ENCODE measurements around the gene SPINK8.

Gene SPINK8

GRCh38 chr3:48356419-48356818, 23.0 kb upstream of the SPINK8 start:
- no peaks in the 10 kb centered on the region for H3K9me3 ChIP-seq (ENCODE audit: control insufficient read depth, insufficient read depth, low read depth, low read length)
- CTCF ChIA-PET = no interaction called here
- POLR2A ChIA-PET = no interaction called here
- no peaks in the 10 kb centered on the region for H3K36me3 ChIP-seq (ENCODE audit: control insufficient read depth in 2 of 2, insufficient read depth in 1 of 2, low read length in 2 of 2)
- no peak overlapping the region for H3K4me3 ChIP-seq (ENCODE audit: low read depth, low read length)
- TF ChIP-seq ZNF423 (tag by site-specific recombination; IDR thresholded peaks at IDR 0.05) = no peak
- H3K27ac ChIP-seq (ENCODE audit: extremely low read depth, low read depth, low read length) = no peak overlapping the region
- no peaks in the 10 kb centered on the region for H3K4me1 ChIP-seq (ENCODE audit: control insufficient read depth, insufficient read depth, low read length)

DNA sequence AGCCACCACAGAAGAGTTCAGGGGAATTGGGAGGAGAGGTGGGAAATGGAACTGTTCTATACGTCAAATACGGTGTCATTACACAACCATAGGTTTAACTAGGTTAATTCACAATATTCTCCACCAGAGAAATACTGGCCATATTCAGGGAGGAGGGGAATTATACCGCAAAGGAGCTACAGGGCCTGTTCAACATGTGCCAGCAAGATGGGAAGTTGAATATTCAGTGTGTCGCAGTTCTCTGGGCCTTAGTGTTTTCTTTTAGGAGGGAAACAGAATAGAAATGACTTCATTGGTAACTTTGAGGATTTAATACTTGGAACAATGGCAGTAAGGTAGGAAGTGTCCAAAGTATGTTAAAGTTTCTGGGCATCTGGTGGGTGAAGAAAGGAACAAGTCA, 20.5 kb upstream of the SPINK8 start:
- POLR2A ChIA-PET = no interaction called here
- TF ChIP-seq, protein P1, sequence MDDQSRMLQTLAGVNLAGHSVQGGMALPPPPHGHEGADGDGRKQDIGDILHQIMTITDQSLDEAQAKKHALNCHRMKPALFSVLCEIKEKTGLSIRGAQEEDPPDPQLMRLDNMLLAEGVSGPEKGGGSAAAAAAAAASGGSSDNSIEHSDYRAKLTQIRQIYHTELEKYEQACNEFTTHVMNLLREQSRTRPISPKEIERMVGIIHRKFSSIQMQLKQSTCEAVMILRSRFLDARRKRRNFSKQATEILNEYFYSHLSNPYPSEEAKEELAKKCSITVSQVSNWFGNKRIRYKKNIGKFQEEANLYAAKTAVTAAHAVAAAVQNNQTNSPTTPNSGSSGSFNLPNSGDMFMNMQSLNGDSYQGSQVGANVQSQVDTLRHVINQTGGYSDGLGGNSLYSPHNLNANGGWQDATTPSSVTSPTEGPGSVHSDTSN (CRISPR knock-in tag; IDR thresholded peaks at IDR 0.05) = no peak
- TF ChIP-seq ZNF248 (tag by site-specific recombination; IDR thresholded peaks at IDR 0.05) (no peak), ZBTB1 (tag by site-specific recombination; IDR thresholded peaks at IDR 0.05) (no peak), ZNF830 (tag by site-specific recombination; IDR thresholded peaks at IDR 0.05; ENCODE audit: low read depth) (no peak)
- TF ChIP-seq, protein P2, sequence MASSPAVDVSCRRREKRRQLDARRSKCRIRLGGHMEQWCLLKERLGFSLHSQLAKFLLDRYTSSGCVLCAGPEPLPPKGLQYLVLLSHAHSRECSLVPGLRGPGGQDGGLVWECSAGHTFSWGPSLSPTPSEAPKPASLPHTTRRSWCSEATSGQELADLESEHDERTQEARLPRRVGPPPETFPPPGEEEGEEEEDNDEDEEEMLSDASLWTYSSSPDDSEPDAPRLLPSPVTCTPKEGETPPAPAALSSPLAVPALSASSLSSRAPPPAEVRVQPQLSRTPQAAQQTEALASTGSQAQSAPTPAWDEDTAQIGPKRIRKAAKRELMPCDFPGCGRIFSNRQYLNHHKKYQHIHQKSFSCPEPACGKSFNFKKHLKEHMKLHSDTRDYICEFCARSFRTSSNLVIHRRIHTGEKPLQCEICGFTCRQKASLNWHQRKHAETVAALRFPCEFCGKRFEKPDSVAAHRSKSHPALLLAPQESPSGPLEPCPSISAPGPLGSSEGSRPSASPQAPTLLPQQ (tag by site-specific recombination; IDR thresholded peaks at IDR 0.05) = no peak
- Histone ChIP-seq H3K4me1 (ENCODE audit: control insufficient read depth, insufficient read depth, low read length) (no peaks in the 10 kb centered on the region), H3K36me3 (ENCODE audit: control insufficient read depth in 2 of 2, insufficient read depth in 1 of 2, low read length in 2 of 2) (no peaks in the 10 kb centered on the region), H3K9me3 (ENCODE audit: control insufficient read depth, insufficient read depth, low read depth, low read length) (no peaks in the 10 kb centered on the region), H3K27ac (ENCODE audit: extremely low read depth, low read depth, low read length) (no peak overlapping the region), H3K4me3 (ENCODE audit: low read depth, low read length) (no peak overlapping the region)
- CTCF ChIA-PET = no interaction called here

GRCh38 chr3:48352546-48352945, 19.1 kb upstream of the SPINK8 start:
- CTCF ChIA-PET = no interaction called here
- Histone ChIP-seq H3K4me3 (ENCODE audit: low read depth, low read length) (no peak overlapping the region), H3K4me1 (ENCODE audit: control insufficient read depth, insufficient read depth, low read length) (no peaks in the 10 kb centered on the region), H3K36me3 (ENCODE audit: control insufficient read depth in 2 of 2, insufficient read depth in 1 of 2, low read length in 2 of 2) (no peaks in the 10 kb centered on the region), H3K9me3 (ENCODE audit: control insufficient read depth, insufficient read depth, low read depth, low read length) (no peaks in the 10 kb centered on the region), H3K27ac (ENCODE audit: extremely low read depth, low read depth, low read length) (no peak overlapping the region)
- POLR2A ChIA-PET = no interaction called here
- TF ChIP-seq ZNF654 (tag by site-specific recombination; IDR thresholded peaks at IDR 0.05; ENCODE audit: low read depth) (no peak), KLF8 (tag by site-specific recombination; IDR thresholded peaks at IDR 0.05) (no peak), BCL11A (tag by site-specific recombination; IDR thresholded peaks at IDR 0.05; ENCODE audit: low read depth) (no peak), MZF1 (tag by site-specific recombination; IDR thresholded peaks at IDR 0.05; ENCODE audit: borderline replicate concordance) (no peak), KLF9 (tag by site-specific recombination; IDR thresholded peaks at IDR 0.05; ENCODE audit: low read depth) (no peak), SP7 (tag by site-specific recombination; IDR thresholded peaks at IDR 0.05) (no peak), ZNF169 (tag by site-specific recombination; IDR thresholded peaks at IDR 0.05) (no peak), GLIS2 (tag by site-specific recombination; IDR thresholded peaks at IDR 0.05) (no peak), ZNF416 (tag by site-specific recombination; IDR thresholded peaks at IDR 0.05) (no peak)
- TF ChIP-seq, protein P3, sequence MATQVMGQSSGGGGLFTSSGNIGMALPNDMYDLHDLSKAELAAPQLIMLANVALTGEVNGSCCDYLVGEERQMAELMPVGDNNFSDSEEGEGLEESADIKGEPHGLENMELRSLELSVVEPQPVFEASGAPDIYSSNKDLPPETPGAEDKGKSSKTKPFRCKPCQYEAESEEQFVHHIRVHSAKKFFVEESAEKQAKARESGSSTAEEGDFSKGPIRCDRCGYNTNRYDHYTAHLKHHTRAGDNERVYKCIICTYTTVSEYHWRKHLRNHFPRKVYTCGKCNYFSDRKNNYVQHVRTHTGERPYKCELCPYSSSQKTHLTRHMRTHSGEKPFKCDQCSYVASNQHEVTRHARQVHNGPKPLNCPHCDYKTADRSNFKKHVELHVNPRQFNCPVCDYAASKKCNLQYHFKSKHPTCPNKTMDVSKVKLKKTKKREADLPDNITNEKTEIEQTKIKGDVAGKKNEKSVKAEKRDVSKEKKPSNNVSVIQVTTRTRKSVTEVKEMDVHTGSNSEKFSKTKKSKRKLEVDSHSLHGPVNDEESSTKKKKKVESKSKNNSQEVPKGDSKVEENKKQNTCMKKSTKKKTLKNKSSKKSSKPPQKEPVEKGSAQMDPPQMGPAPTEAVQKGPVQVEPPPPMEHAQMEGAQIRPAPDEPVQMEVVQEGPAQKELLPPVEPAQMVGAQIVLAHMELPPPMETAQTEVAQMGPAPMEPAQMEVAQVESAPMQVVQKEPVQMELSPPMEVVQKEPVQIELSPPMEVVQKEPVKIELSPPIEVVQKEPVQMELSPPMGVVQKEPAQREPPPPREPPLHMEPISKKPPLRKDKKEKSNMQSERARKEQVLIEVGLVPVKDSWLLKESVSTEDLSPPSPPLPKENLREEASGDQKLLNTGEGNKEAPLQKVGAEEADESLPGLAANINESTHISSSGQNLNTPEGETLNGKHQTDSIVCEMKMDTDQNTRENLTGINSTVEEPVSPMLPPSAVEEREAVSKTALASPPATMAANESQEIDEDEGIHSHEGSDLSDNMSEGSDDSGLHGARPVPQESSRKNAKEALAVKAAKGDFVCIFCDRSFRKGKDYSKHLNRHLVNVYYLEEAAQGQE (tag by site-specific recombination; IDR thresholded peaks at IDR 0.05) = no peak

Data from HEK293 (cell line).